H1 (cell line): ENCODE data around the gene ATP11A. TPM values are rescaled to one million over a fixed set of nuclear protein-coding genes. Genes with fewer than 3 reads are reported as not detected.

Experiments used
- CTCF ChIA-PET: fragments of 300-600 bp; sonication (Branson Sonifier 250); formaldehyde crosslinking; loops from one replicate; lab custom pipeline; 2021; ENCODE audit not compliant: partially characterized antibody; lab: Charles Lee
- POLR2A ChIA-PET: fragments of 300-600 bp; sonication (Branson Sonifier 250); formaldehyde crosslinking; loops from one replicate; lab custom pipeline; 2021; ENCODE audit warnings: inconsistent platforms; ENCODE audit not compliant: partially characterized antibody; lab: Charles Lee
- DNase-seq, 2 experiments: peaks; one replicate each; pipeline versions ENCODE4 v3.0.0 to v3.0.0-alpha.2; 2010 to 2022; ENCODE audit warnings: low spot score in 2 of 2, low read depth in 1 of 2, mixed read lengths in 1 of 2
- FAIRE-seq: peaks from 2 replicates; lab custom pipeline; 2011; peaks lifted over from hg19 to GRCh38; lab: Jason Lieb, UNC
- H2AFZ ChIP-seq: 2 replicates; pipeline ENCODE4 v1.8.1; 2012; ENCODE audit warnings: low read length, inconsistent platforms
- H2AK5ac ChIP-seq: 2 replicates; pipeline ENCODE4 v1.6.1; 2013; ENCODE audit warnings: low read depth, low read length
- H2BK120ac ChIP-seq: replicated peaks from 2 replicates; pipeline ENCODE3; 2013; ENCODE audit warnings: low read depth, low read length, inconsistent platforms
- H2BK12ac ChIP-seq: 2 replicates; pipeline ENCODE4 v1.6.1; 2013; ENCODE audit warnings: low read depth, low read length
- H2BK15ac ChIP-seq: 2 replicates; pipeline ENCODE4 v1.6.1; 2013; ENCODE audit warnings: low read length
- H2BK20ac ChIP-seq: 2 replicates; pipeline ENCODE4 v1.6.1; 2013; ENCODE audit warnings: low read length
- H2BK5ac ChIP-seq: 2 replicates; pipeline ENCODE4 v1.6.1; 2013; ENCODE audit warnings: low read depth, low read length
- H3K14ac ChIP-seq: 2 replicates; pipeline ENCODE4 v1.6.1; 2013; ENCODE audit warnings: inconsistent platforms; ENCODE audit not compliant: insufficient read length
- H3K18ac ChIP-seq: 2 replicates; pipeline ENCODE4 v1.6.1; 2013; ENCODE audit warnings: low read length; ENCODE audit errors: extremely low read depth
- H3K23ac ChIP-seq: 2 replicates; pipeline ENCODE4 v1.6.1; 2013; ENCODE audit warnings: inconsistent platforms; ENCODE audit not compliant: insufficient read length
- H3K23me2 ChIP-seq: 2 replicates; pipeline ENCODE4 v1.6.1; 2013; ENCODE audit warnings: low read depth, low read length
- H3K27ac ChIP-seq: 2 replicates; pipeline ENCODE4 v1.6.1; 2011; ENCODE audit warnings: low read depth, low read length, inconsistent platforms
- H3K27me3 ChIP-seq, 4 experiments: replicated peaks in 1 of 4; 1 replicate in 1 of 4; 2 replicates in 3 of 4; pipeline versions ENCODE4 v1.6.1 to v1.8.1; 2011 to 2013; ENCODE audit warnings: low read length in 3 of 4, mild to moderate bottlenecking in 3 of 4, inconsistent platforms in 2 of 4, mixed read lengths in 2 of 4, moderate library complexity in 1 of 4; ENCODE audit not compliant: control insufficient read depth in 3 of 4, insufficient read depth in 3 of 4; ENCODE audit errors: extremely low read depth in 1 of 4
- H3K36me3 ChIP-seq, 4 experiments: 2 replicates each; pipeline versions ENCODE4 v1.6.1 to v1.8.1; 2011 to 2013; ENCODE audit warnings: mild to moderate bottlenecking in 4 of 4, low read length in 3 of 4, moderate library complexity in 2 of 4, control low read depth in 1 of 4, inconsistent platforms in 1 of 4; ENCODE audit not compliant: insufficient read depth in 4 of 4, control insufficient read depth in 2 of 4
- H3K4ac ChIP-seq: replicated peaks from 2 replicates; pipeline ENCODE3; 2013; ENCODE audit warnings: low read length, low read depth, mixed read lengths, inconsistent platforms; ENCODE audit not compliant: insufficient read length
- H3K4me1 ChIP-seq, 4 experiments: replicated peaks in 1 of 4; 1 replicate in 1 of 4; 2 replicates in 3 of 4; pipeline versions ENCODE4 v1.6.1 to v1.8.1; 2011 to 2013; ENCODE audit warnings: low read length in 3 of 4, inconsistent platforms in 2 of 4, mixed read lengths in 1 of 4; ENCODE audit not compliant: insufficient read depth in 4 of 4, control insufficient read depth in 3 of 4
- H3K4me2 ChIP-seq, 2 experiments: 2 replicates each; pipeline versions ENCODE4 v1.6.1 to v1.8.1; 2011 to 2013; ENCODE audit warnings: low read depth in 2 of 2, low read length in 2 of 2, control low read depth in 1 of 2, inconsistent platforms in 1 of 2, mild to moderate bottlenecking in 1 of 2; ENCODE audit not compliant: insufficient read depth in 1 of 2
- H3K4me3 ChIP-seq, 4 experiments: fragments of 200-600, 300-600 bp in 1 of 4; sonication (generic), shearing (Covaris generic), sonication (Bioruptor Twin) in 1 of 4; 2 replicates each; pipeline versions ENCODE4 v1.5.1 to v1.8.1; 2011 to 2016; ENCODE audit warnings: low read length in 4 of 4, low read depth in 3 of 4, control low read depth in 2 of 4, inconsistent platforms in 2 of 4, mild to moderate bottlenecking in 2 of 4, mixed read lengths in 1 of 4, moderate library complexity in 1 of 4; ENCODE audit not compliant: insufficient read depth in 2 of 4; ENCODE audit errors: extremely low read depth in 1 of 4
- H3K56ac ChIP-seq: replicated peaks from 2 replicates; pipeline ENCODE3; 2013; ENCODE audit warnings: low read depth, mild to moderate bottlenecking, mixed read lengths, low read length, inconsistent platforms; ENCODE audit not compliant: insufficient read length
- H3K79me1 ChIP-seq: 2 replicates; pipeline ENCODE4 v1.6.1; 2013; ENCODE audit warnings: low read depth, low read length, control low read depth
- H3K79me2 ChIP-seq, 2 experiments: 2 replicates each; pipeline versions ENCODE4 v1.6.1 to v1.8.1; 2012 to 2013; ENCODE audit warnings: low read length in 2 of 2, mild to moderate bottlenecking in 2 of 2, inconsistent platforms in 1 of 2; ENCODE audit not compliant: insufficient read depth in 2 of 2, control insufficient read depth in 1 of 2
- H3K9ac ChIP-seq, 4 experiments: replicated peaks in 1 of 4; 1 replicate in 1 of 4; 2 replicates in 3 of 4; pipeline versions ENCODE4 v1.6.1 to v1.8.1; 2011 to 2013; ENCODE audit warnings: low read depth in 3 of 4, low read length in 3 of 4, control low read depth in 2 of 4, mild to moderate bottlenecking in 2 of 4, moderate library complexity in 2 of 4, inconsistent platforms in 1 of 4; ENCODE audit errors: extremely low read depth in 1 of 4
- H3K9me3 ChIP-seq, 2 experiments: 2 replicates each; pipeline versions ENCODE4 v1.6.1 to v1.8.1; 2012 to 2013; ENCODE audit warnings: mild to moderate bottlenecking in 2 of 2, moderate library complexity in 2 of 2, control low read depth in 1 of 2, inconsistent platforms in 1 of 2, low read depth in 1 of 2, low read length in 1 of 2, mixed read lengths in 1 of 2; ENCODE audit not compliant: insufficient read depth in 2 of 2
- H4K20me1 ChIP-seq, 2 experiments: replicated peaks in 1 of 2; 2 replicates each; pipeline versions ENCODE3 to v1.8.1; 2011 to 2013; ENCODE audit warnings: inconsistent platforms in 2 of 2, low read length in 2 of 2, mild to moderate bottlenecking in 1 of 2; ENCODE audit not compliant: insufficient read depth in 2 of 2, control insufficient read depth in 1 of 2
- H4K5ac ChIP-seq: 2 replicates; pipeline ENCODE4 v1.6.1; 2013; ENCODE audit warnings: low read length, low read depth, mixed read lengths, inconsistent platforms; ENCODE audit not compliant: insufficient read length
- H4K8ac ChIP-seq: 2 replicates; pipeline ENCODE4 v1.8.0; 2013; ENCODE audit warnings: mild to moderate bottlenecking, moderate library complexity, low read length, inconsistent platforms; ENCODE audit not compliant: insufficient read depth; ENCODE audit errors: extremely low read depth
- H4K91ac ChIP-seq: replicated peaks from 2 replicates; pipeline ENCODE3; 2013; ENCODE audit warnings: low read length, mixed read lengths, inconsistent platforms; ENCODE audit not compliant: insufficient read length
- KDM4A ChIP-seq: IDR thresholded peaks from one replicate; pipeline ENCODE4 v1.7.1; 2012; ENCODE audit warnings: low read depth, mild to moderate bottlenecking, moderate library complexity, low read length, inconsistent platforms; ENCODE audit not compliant: severe bottlenecking
- POLR2AphosphoS5 ChIP-seq: IDR thresholded peaks from 2 replicates; pipeline ENCODE4 v1.6.1; 2011; ENCODE audit warnings: low read depth, low read length
- TAF1 ChIP-seq: IDR thresholded peaks from 2 replicates; pipeline ENCODE4 v1.6.1; 2011; ENCODE audit warnings: mild to moderate bottlenecking, low read depth, low read length
- WGBS, 2 experiments: shearing (Covaris generic) in 1 of 2; methylation state at CpG; one replicate each; pipeline versions ENCODE4 v1.1.6 to v1.1.7; 2013 to 2015; ENCODE audit warnings: low lambda C conversion rate in 2 of 2, mixed read lengths in 2 of 2, inconsistent platforms in 1 of 2, low coverage in 1 of 2, missing lambda C conversion rate in 1 of 2; ENCODE audit not compliant: insufficient replicate concordance in 2 of 2, insufficient coverage in 1 of 2, insufficient read length in 1 of 2; ENCODE audit errors: extremely low coverage in 1 of 2, missing lambda C conversion rate in 1 of 2; 5-methylcytosine and 5-hydroxymethylcytosine counted together
- polyA plus RNA-seq, 7 experiments: library from polyadenylated mRNA; depleted of rRNA in 3 of 7; stranded (reverse) in 5 of 7; unstranded in 2 of 7; fragments of >200 nt in 5 of 7; fragments of 200-250 nt in 2 of 7; gene quantifications; 1 replicate in 5 of 7; 2 replicates in 1 of 7; 4 replicates in 1 of 7; pipeline versions ENCODE4 v1.2.1 to v1.2.3, GENCODE V29; 2011 to 2013; ENCODE audit warnings: missing spikeins in 2 of 7, mixed read lengths in 2 of 7
- total RNA-seq: library from RNA; stranded (reverse); fragmentation: NEBNext Ultra II Directional; extraction: Animal tissue kit (Norgen Biotek cat#: 25700); gene quantifications from 2 replicates; pipeline ENCODE4 v1.2.1, GENCODE V29; 2021
- TF ChIP-seq, protein P1 (sequence below), 3 experiments: IDR thresholded peaks; 1 replicate in 2 of 3; 2 replicates in 1 of 3; pipeline versions ENCODE4 v1.5.1 to v1.6.1; 2011; ENCODE audit warnings: low read length in 3 of 3, mild to moderate bottlenecking in 3 of 3, inconsistent platforms in 2 of 3, low read depth in 1 of 3, moderate library complexity in 1 of 3; ENCODE audit not compliant: insufficient read depth in 1 of 3; ENCODE audit errors: control extremely low read depth in 1 of 3

The ATP11A gene
- total and polyA plus RNA-seq, 2 of the 8 experiments (the other 6 are each of a cell fraction or from before 2014, with no cell fraction given), result 28.8 to 72.9 TPM

GRCh38 chr13:112835796-112836195 lies 146.0 kb downstream of the ATP11A start:
- H2AK5ac ChIP-seq, result no peak overlapping the region
- no peak overlapping the region for H2BK12ac ChIP-seq
- no peak overlapping the region for H3K9ac ChIP-seq
- H3K4me1 ChIP-seq, result no peaks in the 10 kb centered on the region
- no peak overlapping the region for H3K23ac ChIP-seq
- H2AFZ ChIP-seq, result no peak overlapping the region
- no peaks in the 10 kb centered on the region for H3K23me2 ChIP-seq
- H3K79me1 ChIP-seq, result no peaks in the 10 kb centered on the region
- H3K4me3 ChIP-seq, result no peak overlapping the region
- TF ChIP-seq POLR2AphosphoS5, result no peak
- TF ChIP-seq TAF1, result no peak
- TF ChIP-seq, protein P1, sequence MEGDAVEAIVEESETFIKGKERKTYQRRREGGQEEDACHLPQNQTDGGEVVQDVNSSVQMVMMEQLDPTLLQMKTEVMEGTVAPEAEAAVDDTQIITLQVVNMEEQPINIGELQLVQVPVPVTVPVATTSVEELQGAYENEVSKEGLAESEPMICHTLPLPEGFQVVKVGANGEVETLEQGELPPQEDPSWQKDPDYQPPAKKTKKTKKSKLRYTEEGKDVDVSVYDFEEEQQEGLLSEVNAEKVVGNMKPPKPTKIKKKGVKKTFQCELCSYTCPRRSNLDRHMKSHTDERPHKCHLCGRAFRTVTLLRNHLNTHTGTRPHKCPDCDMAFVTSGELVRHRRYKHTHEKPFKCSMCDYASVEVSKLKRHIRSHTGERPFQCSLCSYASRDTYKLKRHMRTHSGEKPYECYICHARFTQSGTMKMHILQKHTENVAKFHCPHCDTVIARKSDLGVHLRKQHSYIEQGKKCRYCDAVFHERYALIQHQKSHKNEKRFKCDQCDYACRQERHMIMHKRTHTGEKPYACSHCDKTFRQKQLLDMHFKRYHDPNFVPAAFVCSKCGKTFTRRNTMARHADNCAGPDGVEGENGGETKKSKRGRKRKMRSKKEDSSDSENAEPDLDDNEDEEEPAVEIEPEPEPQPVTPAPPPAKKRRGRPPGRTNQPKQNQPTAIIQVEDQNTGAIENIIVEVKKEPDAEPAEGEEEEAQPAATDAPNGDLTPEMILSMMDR (IDR thresholded peaks at IDR 0.05; ENCODE audit: control extremely low read depth in 1 of 3, insufficient read depth in 1 of 3, low read depth in 1 of 3, low read length in 3 of 3), result no peak
- no peak for TF ChIP-seq KDM4A
- H4K20me1 ChIP-seq, result peaks cover 0 to 6% of the 10 kb centered on the region in 2 experiments
- no peak overlapping the region for H4K91ac ChIP-seq
- H4K8ac ChIP-seq, result no peak overlapping the region
- DNase-seq (no peak), FAIRE-seq (no peak)
- ChIA-PET POLR2A (no interaction called here), CTCF (interaction anchor here (1.3 kb wide), 1 partner anchor 9 kb away, joined by 5 read pairs; no protein-coding TSS in a partner anchor)
- WGBS, 2 experiments, result 94% methylated on average over 10 of the region's 10 CpGs; no CpG with 5 or more reads in 1 of the 2 experiments
- H3K14ac ChIP-seq, result no peak overlapping the region
- no peak overlapping the region for H3K4me2 ChIP-seq
- H3K9me3 ChIP-seq, result no peaks in the 10 kb centered on the region
- no peak overlapping the region for H3K18ac ChIP-seq
- H3K4ac ChIP-seq, result no peak overlapping the region
- H3K56ac ChIP-seq, result no peak overlapping the region
- no peak overlapping the region for H2BK5ac ChIP-seq
- H3K79me2 ChIP-seq, result no peaks in the 10 kb centered on the region
- no peak overlapping the region for H4K5ac ChIP-seq
- H2BK120ac ChIP-seq, result no peak overlapping the region
- peaks cover 12 to 60% (median 44%) of the 10 kb centered on the region in 4 experiments for H3K36me3 ChIP-seq
- H3K27me3 ChIP-seq, result no peaks in the 10 kb centered on the region
- no peak overlapping the region for H2BK15ac ChIP-seq
- no peak overlapping the region for H2BK20ac ChIP-seq
- no peak overlapping the region for H3K27ac ChIP-seq
